ENCODE data around the gene OR2J3. TPM values are rescaled to one million over a fixed set of nuclear protein-coding genes. Genes with fewer than 3 reads are reported as not detected.

Gene OR2J3
- total and polyA plus RNA-seq, 2 of the 8 experiments (the other 6 are each of a cell fraction or from before 2014, with no cell fraction given), result 0.03 TPM; not detected in 1

- no peak for DNase-seq (ENCODE audit: low read depth in 1 of 2, low spot score in 2 of 2)
- TF ChIP-seq TCF12 (IDR thresholded peaks at IDR 0.05; ENCODE audit: low read depth, low read length), result no peak
- TF ChIP-seq, protein P1, sequence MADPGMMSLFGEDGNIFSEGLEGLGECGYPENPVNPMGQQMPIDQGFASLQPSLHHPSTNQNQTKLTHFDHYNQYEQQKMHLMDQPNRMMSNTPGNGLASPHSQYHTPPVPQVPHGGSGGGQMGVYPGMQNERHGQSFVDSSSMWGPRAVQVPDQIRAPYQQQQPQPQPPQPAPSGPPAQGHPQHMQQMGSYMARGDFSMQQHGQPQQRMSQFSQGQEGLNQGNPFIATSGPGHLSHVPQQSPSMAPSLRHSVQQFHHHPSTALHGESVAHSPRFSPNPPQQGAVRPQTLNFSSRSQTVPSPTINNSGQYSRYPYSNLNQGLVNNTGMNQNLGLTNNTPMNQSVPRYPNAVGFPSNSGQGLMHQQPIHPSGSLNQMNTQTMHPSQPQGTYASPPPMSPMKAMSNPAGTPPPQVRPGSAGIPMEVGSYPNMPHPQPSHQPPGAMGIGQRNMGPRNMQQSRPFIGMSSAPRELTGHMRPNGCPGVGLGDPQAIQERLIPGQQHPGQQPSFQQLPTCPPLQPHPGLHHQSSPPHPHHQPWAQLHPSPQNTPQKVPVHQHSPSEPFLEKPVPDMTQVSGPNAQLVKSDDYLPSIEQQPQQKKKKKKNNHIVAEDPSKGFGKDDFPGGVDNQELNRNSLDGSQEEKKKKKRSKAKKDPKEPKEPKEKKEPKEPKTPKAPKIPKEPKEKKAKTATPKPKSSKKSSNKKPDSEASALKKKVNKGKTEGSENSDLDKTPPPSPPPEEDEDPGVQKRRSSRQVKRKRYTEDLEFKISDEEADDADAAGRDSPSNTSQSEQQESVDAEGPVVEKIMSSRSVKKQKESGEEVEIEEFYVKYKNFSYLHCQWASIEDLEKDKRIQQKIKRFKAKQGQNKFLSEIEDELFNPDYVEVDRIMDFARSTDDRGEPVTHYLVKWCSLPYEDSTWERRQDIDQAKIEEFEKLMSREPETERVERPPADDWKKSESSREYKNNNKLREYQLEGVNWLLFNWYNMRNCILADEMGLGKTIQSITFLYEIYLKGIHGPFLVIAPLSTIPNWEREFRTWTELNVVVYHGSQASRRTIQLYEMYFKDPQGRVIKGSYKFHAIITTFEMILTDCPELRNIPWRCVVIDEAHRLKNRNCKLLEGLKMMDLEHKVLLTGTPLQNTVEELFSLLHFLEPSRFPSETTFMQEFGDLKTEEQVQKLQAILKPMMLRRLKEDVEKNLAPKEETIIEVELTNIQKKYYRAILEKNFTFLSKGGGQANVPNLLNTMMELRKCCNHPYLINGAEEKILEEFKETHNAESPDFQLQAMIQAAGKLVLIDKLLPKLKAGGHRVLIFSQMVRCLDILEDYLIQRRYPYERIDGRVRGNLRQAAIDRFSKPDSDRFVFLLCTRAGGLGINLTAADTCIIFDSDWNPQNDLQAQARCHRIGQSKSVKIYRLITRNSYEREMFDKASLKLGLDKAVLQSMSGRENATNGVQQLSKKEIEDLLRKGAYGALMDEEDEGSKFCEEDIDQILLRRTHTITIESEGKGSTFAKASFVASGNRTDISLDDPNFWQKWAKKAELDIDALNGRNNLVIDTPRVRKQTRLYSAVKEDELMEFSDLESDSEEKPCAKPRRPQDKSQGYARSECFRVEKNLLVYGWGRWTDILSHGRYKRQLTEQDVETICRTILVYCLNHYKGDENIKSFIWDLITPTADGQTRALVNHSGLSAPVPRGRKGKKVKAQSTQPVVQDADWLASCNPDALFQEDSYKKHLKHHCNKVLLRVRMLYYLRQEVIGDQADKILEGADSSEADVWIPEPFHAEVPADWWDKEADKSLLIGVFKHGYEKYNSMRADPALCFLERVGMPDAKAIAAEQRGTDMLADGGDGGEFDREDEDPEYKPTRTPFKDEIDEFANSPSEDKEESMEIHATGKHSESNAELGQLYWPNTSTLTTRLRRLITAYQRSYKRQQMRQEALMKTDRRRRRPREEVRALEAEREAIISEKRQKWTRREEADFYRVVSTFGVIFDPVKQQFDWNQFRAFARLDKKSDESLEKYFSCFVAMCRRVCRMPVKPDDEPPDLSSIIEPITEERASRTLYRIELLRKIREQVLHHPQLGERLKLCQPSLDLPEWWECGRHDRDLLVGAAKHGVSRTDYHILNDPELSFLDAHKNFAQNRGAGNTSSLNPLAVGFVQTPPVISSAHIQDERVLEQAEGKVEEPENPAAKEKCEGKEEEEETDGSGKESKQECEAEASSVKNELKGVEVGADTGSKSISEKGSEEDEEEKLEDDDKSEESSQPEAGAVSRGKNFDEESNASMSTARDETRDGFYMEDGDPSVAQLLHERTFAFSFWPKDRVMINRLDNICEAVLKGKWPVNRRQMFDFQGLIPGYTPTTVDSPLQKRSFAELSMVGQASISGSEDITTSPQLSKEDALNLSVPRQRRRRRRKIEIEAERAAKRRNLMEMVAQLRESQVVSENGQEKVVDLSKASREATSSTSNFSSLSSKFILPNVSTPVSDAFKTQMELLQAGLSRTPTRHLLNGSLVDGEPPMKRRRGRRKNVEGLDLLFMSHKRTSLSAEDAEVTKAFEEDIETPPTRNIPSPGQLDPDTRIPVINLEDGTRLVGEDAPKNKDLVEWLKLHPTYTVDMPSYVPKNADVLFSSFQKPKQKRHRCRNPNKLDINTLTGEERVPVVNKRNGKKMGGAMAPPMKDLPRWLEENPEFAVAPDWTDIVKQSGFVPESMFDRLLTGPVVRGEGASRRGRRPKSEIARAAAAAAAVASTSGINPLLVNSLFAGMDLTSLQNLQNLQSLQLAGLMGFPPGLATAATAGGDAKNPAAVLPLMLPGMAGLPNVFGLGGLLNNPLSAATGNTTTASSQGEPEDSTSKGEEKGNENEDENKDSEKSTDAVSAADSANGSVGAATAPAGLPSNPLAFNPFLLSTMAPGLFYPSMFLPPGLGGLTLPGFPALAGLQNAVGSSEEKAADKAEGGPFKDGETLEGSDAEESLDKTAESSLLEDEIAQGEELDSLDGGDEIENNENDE (IDR thresholded peaks at IDR 0.05; ENCODE audit: insufficient replicate concordance, low read length), result no peak
Observed at GRCh38 chr6:29081312-29081711, 26.5 kb upstream of the OR2J3 start.

More at GRCh38 chr6:29081312-29081711, 26.5 kb upstream of the OR2J3 start:
- CTCF ChIA-PET (ENCODE audit: partially characterized antibody), result interaction anchor here (0.8 kb wide), 1 partner anchor 9 kb away, joined by 4 read pairs; no protein-coding TSS in a partner anchor
- Histone ChIP-seq H2BK15ac (ENCODE audit: low read length) (no peak overlapping the region), H3K9me3 (ENCODE audit: insufficient read depth in 2 of 2, low read depth in 1 of 2, low read length in 1 of 2) (no peaks in the 10 kb centered on the region), H4K91ac (replicated peaks; ENCODE audit: insufficient read length, low read length) (no peak overlapping the region), H3K18ac (ENCODE audit: extremely low read depth, low read length) (no peak overlapping the region), H3K9ac (replicated peaks in 1 of 4; ENCODE audit: extremely low read depth in 1 of 4, low read depth in 3 of 4, low read length in 3 of 4) (no peak overlapping the region), H4K5ac (ENCODE audit: insufficient read length, low read depth, low read length) (no peak overlapping the region), H4K20me1 (replicated peaks in 1 of 2; ENCODE audit: control insufficient read depth in 1 of 2, insufficient read depth in 2 of 2, low read length in 2 of 2) (no peaks in the 10 kb centered on the region), H3K79me1 (ENCODE audit: low read depth, low read length) (no peaks in the 10 kb centered on the region), H2BK20ac (ENCODE audit: low read length) (no peak overlapping the region), H3K36me3 (ENCODE audit: control insufficient read depth in 2 of 4, insufficient read depth in 4 of 4, low read length in 3 of 4) (no peaks in the 10 kb centered on the region), H2BK120ac (replicated peaks; ENCODE audit: low read depth, low read length) (no peak overlapping the region), H2AK5ac (ENCODE audit: low read depth, low read length) (no peak overlapping the region), H3K23me2 (ENCODE audit: low read depth, low read length) (no peaks in the 10 kb centered on the region), H3K4me1 (replicated peaks in 1 of 4; ENCODE audit: control insufficient read depth in 3 of 4, insufficient read depth in 4 of 4, low read length in 3 of 4) (no peaks in the 10 kb centered on the region), H3K14ac (ENCODE audit: insufficient read length) (no peak overlapping the region), H2BK5ac (ENCODE audit: low read depth, low read length) (no peak overlapping the region), H2BK12ac (ENCODE audit: low read depth, low read length) (no peak overlapping the region), H3K56ac (replicated peaks; ENCODE audit: insufficient read length, low read depth, low read length) (no peak overlapping the region), H4K8ac (ENCODE audit: extremely low read depth, insufficient read depth, low read length) (no peak overlapping the region), H2AFZ (ENCODE audit: low read length) (no peak overlapping the region), H3K27ac (ENCODE audit: low read depth, low read length) (no peak overlapping the region), H3K23ac (ENCODE audit: insufficient read length) (no peak overlapping the region), H3K4me3 (ENCODE audit: extremely low read depth in 1 of 4, insufficient read depth in 2 of 4, low read depth in 3 of 4, low read length in 4 of 4) (no peak overlapping the region), H3K27me3 (replicated peaks in 1 of 4; ENCODE audit: control insufficient read depth in 3 of 4, extremely low read depth in 1 of 4, insufficient read depth in 3 of 4, low read length in 3 of 4) (no peaks in the 10 kb centered on the region), H3K79me2 (ENCODE audit: control insufficient read depth in 1 of 2, insufficient read depth in 2 of 2, low read length in 2 of 2) (no peaks in the 10 kb centered on the region), H3K4me2 (ENCODE audit: insufficient read depth in 1 of 2, low read depth in 2 of 2, low read length in 2 of 2) (no peak overlapping the region), H3K4ac (replicated peaks; ENCODE audit: insufficient read length, low read depth, low read length) (no peak overlapping the region)
- POLR2A ChIA-PET (ENCODE audit: partially characterized antibody), result no interaction called here
- no peak for FAIRE-seq
